GM19193 (cell line): ENCODE results near the gene SFRP5.

Experiments
- POLR2A ChIP-seq: IDR thresholded peaks from 4 replicates; pipeline ENCODE4 v1.6.1; 2011; ENCODE audit not compliant: insufficient read depth, insufficient read length; ENCODE audit errors: extremely low read depth

Gene SFRP5

GRCh38 chr10:97777143-97777542, 5.3 kb upstream of the SFRP5 start:
- no peak for TF ChIP-seq POLR2A

GRCh38 chr10:97774811-97775294, 3.1 kb upstream of the SFRP5 start:
- no peak for TF ChIP-seq POLR2A

- TF ChIP-seq POLR2A = no peak
These were observed 1.3 kb upstream of the SFRP5 start for GRCh38 chr10:97773096-97773495.

DNA sequence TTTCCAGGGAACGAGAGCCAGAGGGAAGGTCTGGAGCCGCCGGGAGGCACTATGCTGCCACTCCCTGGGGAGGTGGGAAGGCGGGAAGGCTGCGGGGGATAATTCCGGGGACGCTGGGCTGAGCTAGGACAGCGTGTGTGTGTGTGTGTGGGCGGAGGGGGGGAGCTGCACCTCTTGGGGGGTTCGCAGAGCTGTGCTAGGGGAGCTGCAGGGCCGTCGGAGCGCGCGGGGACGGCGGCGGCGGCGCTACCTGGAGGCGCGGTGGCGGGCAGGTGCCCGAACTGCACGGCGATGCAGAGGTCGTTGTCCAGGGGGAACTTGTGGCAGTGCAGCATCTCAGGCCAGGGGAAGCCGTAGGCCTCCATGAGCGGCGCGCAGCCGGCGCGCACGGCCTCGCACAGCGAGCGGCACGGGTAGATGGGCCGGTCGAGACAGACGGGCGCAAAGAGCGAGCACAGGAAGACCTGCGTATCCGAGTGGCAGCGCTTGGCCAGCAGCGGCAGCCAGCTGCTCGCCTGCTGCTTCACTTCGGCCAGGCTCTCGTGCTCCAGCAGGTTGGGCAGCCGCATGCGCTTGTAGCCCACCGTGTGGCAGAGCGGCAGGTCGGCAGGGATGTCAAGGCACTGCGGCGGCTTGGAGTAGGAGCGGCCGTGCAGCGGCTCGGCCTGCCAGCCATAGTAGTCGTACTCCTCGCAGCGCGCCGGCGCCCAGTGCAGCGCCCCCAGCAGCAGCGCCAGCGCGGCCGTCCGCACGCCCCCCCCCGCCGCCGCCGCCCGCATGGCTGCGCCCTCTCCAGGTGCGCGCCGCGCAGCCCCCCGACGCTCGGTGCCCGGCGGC, 526 bp downstream of the SFRP5 start:
- no peak for TF ChIP-seq POLR2A

GRCh38 chr10:97770255-97770654, 1.5 kb downstream of the SFRP5 start:
- TF ChIP-seq POLR2A = no peak

DNA sequence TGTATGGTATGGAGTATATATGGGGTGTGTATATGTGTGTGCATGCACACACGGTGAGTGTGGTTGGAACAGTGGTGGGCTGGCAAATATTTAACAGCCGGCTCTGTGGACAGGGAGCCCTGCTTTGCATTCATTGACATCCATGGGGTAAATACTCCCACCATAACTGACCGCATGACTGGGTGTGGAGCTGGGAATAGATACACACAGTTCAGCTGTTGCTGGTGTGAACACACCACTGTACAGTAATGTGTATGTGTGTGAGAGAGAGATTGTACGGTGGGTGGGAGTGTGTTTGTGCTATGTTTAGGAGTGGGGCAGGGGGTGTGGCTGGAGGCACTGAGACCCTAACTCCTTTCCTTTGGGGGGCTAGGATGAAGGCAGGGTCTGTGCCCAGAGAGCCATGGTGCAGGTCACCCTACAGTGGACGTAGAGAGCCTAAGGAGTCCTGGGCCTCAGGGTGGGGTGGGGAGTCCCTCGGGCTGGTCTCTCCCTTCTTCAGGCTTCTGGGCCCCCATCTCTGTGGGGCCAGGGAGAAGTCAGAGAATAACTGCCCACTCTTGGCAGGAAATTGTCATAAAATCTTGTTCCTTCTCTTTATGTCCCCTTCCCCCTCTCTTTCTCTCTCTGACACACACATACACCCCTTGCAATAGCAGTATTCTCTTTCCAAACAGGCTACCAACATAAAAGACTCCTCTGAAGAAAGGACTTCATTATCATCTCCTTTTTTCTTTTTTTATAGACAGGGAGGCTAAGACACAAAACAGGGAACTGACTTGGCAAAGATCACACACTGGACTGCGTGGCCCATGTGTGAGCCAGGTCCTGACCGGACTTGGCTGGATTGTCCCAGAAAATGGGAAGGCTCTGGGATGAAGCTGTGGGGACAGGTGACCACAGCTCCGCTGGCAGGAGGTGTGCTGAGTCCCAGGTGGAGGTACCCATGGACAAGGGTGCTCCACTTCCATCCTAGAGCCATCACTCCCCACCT, 3.2 kb downstream of the SFRP5 start:
- no peak for TF ChIP-seq POLR2A

DNA sequence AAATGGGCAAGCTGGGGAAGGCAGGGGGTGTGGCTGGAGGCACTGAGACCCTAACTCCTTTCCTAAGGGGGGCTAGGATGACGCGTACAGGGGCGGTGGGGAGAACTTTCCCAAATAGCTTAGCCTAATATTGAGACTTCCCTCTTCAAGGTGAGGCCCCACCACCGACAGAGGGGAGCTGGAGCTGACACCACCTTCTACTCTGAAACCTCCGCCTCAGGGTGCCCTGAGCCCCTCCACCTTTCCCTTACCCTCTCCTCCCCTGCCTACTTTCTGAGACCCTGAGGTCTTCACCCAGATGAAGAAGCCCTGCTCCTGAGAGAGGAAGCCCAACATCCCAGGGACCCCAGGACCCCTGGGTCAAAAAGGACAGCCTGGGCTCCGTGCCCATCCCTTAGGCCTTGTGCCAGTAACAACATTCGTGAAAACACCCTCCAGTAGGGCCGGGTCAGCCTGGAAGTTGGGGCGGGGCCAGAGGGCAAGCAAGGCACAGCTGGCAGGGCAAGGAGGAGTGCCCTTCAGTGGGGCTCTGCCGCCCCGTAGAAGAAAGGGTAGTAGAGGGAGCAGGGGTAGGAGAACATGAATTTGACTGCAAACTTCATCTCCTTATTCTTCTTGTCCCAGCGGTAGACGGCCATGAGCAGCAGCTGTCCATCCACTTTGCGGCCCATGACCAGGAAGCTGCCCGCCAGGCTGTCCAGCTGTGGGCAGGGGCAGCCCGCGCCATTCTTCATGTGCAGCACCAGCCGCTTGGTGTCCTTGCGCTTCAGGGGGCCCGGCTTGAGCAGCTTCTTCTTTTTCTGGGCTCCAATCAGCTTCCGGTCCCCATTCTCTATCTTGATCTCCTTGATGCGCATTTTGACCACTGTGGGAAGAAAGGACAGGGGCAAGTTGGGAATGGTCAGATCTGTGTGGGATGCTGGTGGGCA, 4.5 kb downstream of the SFRP5 start:
- TF ChIP-seq POLR2A = no peak

GRCh38 chr10:97766106-97766810, 5.5 kb downstream of the SFRP5 start:
- no peak for TF ChIP-seq POLR2A

- TF ChIP-seq POLR2A = no peak
These were observed 6.6 kb downstream of the SFRP5 start for GRCh38 chr10:97765201-97765600.

DNA sequence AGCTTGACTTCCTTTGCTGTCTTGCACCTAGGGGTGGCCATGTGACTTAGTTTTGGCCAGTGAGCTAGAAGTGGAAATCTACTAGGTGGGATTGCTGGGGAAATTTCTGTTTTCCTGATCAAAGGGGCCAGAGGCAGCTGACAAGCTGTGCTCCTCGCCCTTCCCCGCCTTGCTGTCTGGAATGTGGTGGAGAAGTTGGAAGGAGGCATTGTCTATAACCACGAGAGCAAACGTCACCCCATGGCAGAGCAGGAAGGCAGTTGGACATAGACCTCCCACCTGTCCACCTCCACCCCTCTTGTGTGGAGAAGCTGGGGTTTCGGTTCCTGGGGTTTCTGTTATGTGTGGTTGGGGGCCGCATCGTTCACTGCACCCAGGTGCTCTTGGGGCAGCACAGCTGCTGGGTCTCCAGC, 7.3 kb downstream of the SFRP5 start:
- TF ChIP-seq POLR2A = no peak

- TF ChIP-seq POLR2A = no peak
These were observed 7.9 kb downstream of the SFRP5 start for GRCh38 chr10:97763947-97764346.

DNA sequence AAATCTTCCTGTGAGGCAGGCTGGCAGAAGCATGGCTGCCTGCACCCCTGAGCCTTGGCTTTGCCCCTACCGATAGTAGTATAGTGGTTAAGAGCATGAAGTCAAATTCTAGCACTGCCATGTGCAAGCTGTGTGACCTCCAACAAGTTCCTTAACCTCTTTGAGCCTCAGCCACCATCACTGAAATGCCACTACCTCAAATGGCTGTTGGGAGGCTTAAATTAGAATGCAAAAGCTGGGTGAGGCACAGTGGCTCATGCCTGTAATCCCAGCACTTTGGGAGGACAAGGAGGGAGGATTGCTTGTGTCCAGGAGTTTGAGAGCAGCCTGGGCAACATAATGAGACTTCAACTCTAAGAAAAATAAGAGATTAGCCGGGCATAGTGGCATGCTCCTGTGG, 8.4 kb downstream of the SFRP5 start:
- no peak for TF ChIP-seq POLR2A

- TF ChIP-seq POLR2A = no peak
These were observed 9.0 kb downstream of the SFRP5 start for GRCh38 chr10:97762816-97763215.

DNA sequence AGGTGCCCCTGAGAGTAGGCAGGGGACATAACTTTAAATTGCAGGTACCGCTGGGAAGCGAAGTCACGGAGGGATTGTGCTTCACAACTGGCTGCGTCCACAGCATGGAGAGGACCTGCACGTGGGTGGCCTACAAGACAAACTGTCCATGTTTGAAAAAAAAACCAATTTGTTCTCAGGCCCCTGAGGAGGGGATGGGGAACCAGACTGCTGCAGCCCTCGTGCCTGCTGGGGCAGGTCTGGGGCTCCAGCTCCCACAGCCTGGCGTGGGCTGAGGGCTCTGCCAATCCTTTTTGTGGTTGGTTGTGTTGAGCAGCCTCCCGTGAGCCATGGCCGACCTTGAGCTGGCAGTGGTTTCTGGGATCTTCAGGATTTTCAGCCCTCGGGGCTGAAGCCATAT, 9.7 kb downstream of the SFRP5 start:
- no peak for TF ChIP-seq POLR2A
